Trophoblast cell (in vitro differentiated cells and primary cell): ENCODE data around the gene AJM1.

ENCODE experiments used
- DNase-seq, 2 donors: peaks; one replicate each; pipeline ENCODE4 v3.0.0-alpha.2; 2016
- H2AFZ ChIP-seq: 2 replicates; pipeline ENCODE4 v1.6.1; 2013; ENCODE audit warnings: low read length, moderate library complexity, mild to moderate bottlenecking; ENCODE audit not compliant: insufficient read depth, poor library complexity
- H2AK5ac ChIP-seq: 2 replicates; pipeline ENCODE4 v1.6.1; 2013; ENCODE audit warnings: mild to moderate bottlenecking, low read length
- H2BK120ac ChIP-seq: 2 replicates; pipeline ENCODE4 v1.6.1; 2013; ENCODE audit warnings: low read length, mild to moderate bottlenecking, moderate library complexity; ENCODE audit not compliant: insufficient read depth, poor library complexity
- H2BK12ac ChIP-seq: 2 replicates; pipeline ENCODE4 v1.6.1; 2013; ENCODE audit warnings: mild to moderate bottlenecking, low read length, moderate library complexity
- H2BK5ac ChIP-seq: 2 replicates; pipeline ENCODE4 v1.6.1; 2013; ENCODE audit warnings: low read length, low read depth, moderate library complexity, mild to moderate bottlenecking; ENCODE audit not compliant: poor library complexity
- H3K14ac ChIP-seq: 2 replicates; pipeline ENCODE4 v1.6.1; 2013; ENCODE audit warnings: mild to moderate bottlenecking, low read length
- H3K18ac ChIP-seq: 2 replicates; pipeline ENCODE4 v1.6.1; 2013; ENCODE audit warnings: mild to moderate bottlenecking, low read length
- H3K23ac ChIP-seq: 2 replicates; pipeline ENCODE4 v1.6.1; 2013; ENCODE audit warnings: low read length
- H3K27ac ChIP-seq: 2 replicates; pipeline ENCODE4 v1.5.1; 2013; ENCODE audit warnings: low read depth, mild to moderate bottlenecking, inconsistent platforms, low read length, moderate library complexity
- H3K27me3 ChIP-seq: 2 replicates; pipeline ENCODE4 v1.6.1; 2013; ENCODE audit warnings: inconsistent platforms, mild to moderate bottlenecking, low read length, moderate library complexity; ENCODE audit not compliant: insufficient read depth
- H3K36me3 ChIP-seq, 2 experiments: 1 replicate in 1 of 2; 2 replicates in 1 of 2; pipeline ENCODE4 v1.6.1; 2013; ENCODE audit warnings: low read length in 2 of 2, mild to moderate bottlenecking in 2 of 2, moderate library complexity in 1 of 2; ENCODE audit not compliant: insufficient read depth in 2 of 2, control insufficient read depth in 1 of 2
- H3K4ac ChIP-seq: 2 replicates; pipeline ENCODE4 v1.6.1; 2013; ENCODE audit warnings: low read depth, mild to moderate bottlenecking, low read length, moderate library complexity
- H3K4me1 ChIP-seq, 2 experiments: 1 replicate in 1 of 2; 2 replicates in 1 of 2; pipeline ENCODE4 v1.6.1; 2013; ENCODE audit warnings: low read length in 2 of 2, mild to moderate bottlenecking in 2 of 2, moderate library complexity in 1 of 2; ENCODE audit not compliant: insufficient read depth in 2 of 2, control insufficient read depth in 1 of 2
- H3K4me2 ChIP-seq: 2 replicates; pipeline ENCODE4 v1.6.1; 2013; ENCODE audit warnings: inconsistent platforms, mild to moderate bottlenecking, low read length, moderate library complexity
- H3K4me3 ChIP-seq: 2 replicates; pipeline ENCODE4 v1.5.1; 2013; ENCODE audit warnings: mild to moderate bottlenecking, low read depth, low read length, inconsistent platforms
- H3K79me1 ChIP-seq: one replicate; pipeline ENCODE4 v1.6.1; 2013; ENCODE audit warnings: low read length
- H3K79me2 ChIP-seq: 2 replicates; pipeline ENCODE4 v1.6.1; 2013; ENCODE audit warnings: low read length, mild to moderate bottlenecking; ENCODE audit not compliant: control insufficient read depth, insufficient read depth, poor library complexity
- H3K9ac ChIP-seq: 2 replicates; pipeline ENCODE4 v1.6.1; 2013; ENCODE audit warnings: mild to moderate bottlenecking, low read length
- H3K9me3 ChIP-seq: 2 replicates; pipeline ENCODE4 v1.6.1; 2013; ENCODE audit warnings: low read depth, mild to moderate bottlenecking, control low read depth, inconsistent platforms, low read length; ENCODE audit not compliant: insufficient read depth
- H4K12ac ChIP-seq: 2 replicates; pipeline ENCODE4 v1.6.1; 2013; ENCODE audit warnings: low read depth, mild to moderate bottlenecking, low read length, moderate library complexity
- H4K8ac ChIP-seq: 2 replicates; pipeline ENCODE4 v1.6.1; 2013; ENCODE audit warnings: low read depth, mild to moderate bottlenecking, low read length, moderate library complexity
- H4K91ac ChIP-seq: one replicate; pipeline ENCODE4 v1.6.1; 2013; ENCODE audit warnings: low read depth, mild to moderate bottlenecking, low read length, moderate library complexity
- WGBS: extraction: QIAGEN DNeasy Blood & Tissue Kit; methylation state at CpG from one replicate; pipeline ENCODE4 v1.1.7; 2013; ENCODE audit warnings: missing lambda C conversion rate; ENCODE audit not compliant: insufficient read length, insufficient coverage; ENCODE audit errors: extremely low coverage; 5-methylcytosine and 5-hydroxymethylcytosine counted together

Gene AJM1

GRCh38 chr9:136824496-136825225 lies 17.6 kb upstream of the AJM1 start:
- H3K36me3 ChIP-seq = peaks cover 61 to 63% of the 10 kb centered on the region in 2 experiments
- no peak overlapping the region for H2BK12ac ChIP-seq
- peaks cover 3% of the 10 kb centered on the region for H3K79me1 ChIP-seq
- no peaks in the 10 kb centered on the region for H3K27me3 ChIP-seq
- H2BK5ac ChIP-seq = no peak overlapping the region
- no peak for DNase-seq
- no peak overlapping the region for H3K9ac ChIP-seq
- no peak overlapping the region for H4K12ac ChIP-seq
- H3K4me2 ChIP-seq = no peak overlapping the region
- no peak overlapping the region for H2AK5ac ChIP-seq
- no peak overlapping the region for H3K4me3 ChIP-seq
- WGBS = no CpG with 5 or more reads among the region's 21 CpGs
- H3K23ac ChIP-seq = no peak overlapping the region
- no peak overlapping the region for H2AFZ ChIP-seq
- H3K79me2 ChIP-seq = peaks cover 7% of the 10 kb centered on the region
- H3K9me3 ChIP-seq = no peaks in the 10 kb centered on the region
- no peak overlapping the region for H3K18ac ChIP-seq
- no peak overlapping the region for H3K14ac ChIP-seq
- no peak overlapping the region for H4K91ac ChIP-seq
- H2BK120ac ChIP-seq = no peak overlapping the region
- peaks cover 10 to 13% of the 10 kb centered on the region in 2 experiments for H3K4me1 ChIP-seq
- H3K4ac ChIP-seq = no peak overlapping the region
- no peak overlapping the region for H4K8ac ChIP-seq
- H3K27ac ChIP-seq = no peak overlapping the region

- H3K27me3 ChIP-seq = no peaks in the 10 kb centered on the region
- no peak overlapping the region for H4K12ac ChIP-seq
- no peak overlapping the region for H3K4me3 ChIP-seq
- no peak overlapping the region for H4K91ac ChIP-seq
- peaks cover 10 to 13% of the 10 kb centered on the region in 2 experiments for H3K4me1 ChIP-seq
- no peaks in the 10 kb centered on the region for H3K9me3 ChIP-seq
- H2BK5ac ChIP-seq = no peak overlapping the region
- H2BK120ac ChIP-seq = no peak overlapping the region
- H3K23ac ChIP-seq = no peak overlapping the region
- H3K4ac ChIP-seq = no peak overlapping the region
- H2BK12ac ChIP-seq = no peak overlapping the region
- no CpG with 5 or more reads among the region's 44 CpGs for WGBS
- H3K14ac ChIP-seq = no peak overlapping the region
- peaks cover 7% of the 10 kb centered on the region for H3K79me2 ChIP-seq
- no peak overlapping the region for H3K9ac ChIP-seq
- no peak overlapping the region for H3K27ac ChIP-seq
- H3K4me2 ChIP-seq = no peak overlapping the region
- peaks cover 70 to 72% of the 10 kb centered on the region in 2 experiments for H3K36me3 ChIP-seq
- no peak overlapping the region for H3K18ac ChIP-seq
- DNase-seq = no peak
- no peak overlapping the region for H2AK5ac ChIP-seq
- H4K8ac ChIP-seq = no peak overlapping the region
- no peak overlapping the region for H2AFZ ChIP-seq
- H3K79me1 ChIP-seq = peaks cover 3% of the 10 kb centered on the region
Measured at GRCh38 chr9:136825295-136826187, 16.7 kb upstream of the AJM1 start.

- Histone ChIP-seq H3K27ac (no peak overlapping the region), H4K12ac (no peak overlapping the region), H2BK5ac (no peak overlapping the region), H3K23ac (no peak overlapping the region), H3K4me2 (no peak overlapping the region), H3K36me3 (peaks cover 76 to 78% of the 10 kb centered on the region in 2 experiments), H3K4me3 (no peak overlapping the region), H3K79me2 (peaks cover 5% of the 10 kb centered on the region), H2AK5ac (no peak overlapping the region), H3K79me1 (peaks cover 2% of the 10 kb centered on the region), H3K9me3 (no peaks in the 10 kb centered on the region), H2BK120ac (no peak overlapping the region), H3K9ac (no peak overlapping the region), H2AFZ (no peak overlapping the region), H4K8ac (no peak overlapping the region), H3K27me3 (no peaks in the 10 kb centered on the region), H4K91ac (no peak overlapping the region), H2BK12ac (no peak overlapping the region), H3K4me1 (peaks cover 6 to 8% of the 10 kb centered on the region in 2 experiments), H3K14ac (no peak overlapping the region), H3K4ac (no peak overlapping the region), H3K18ac (no peak overlapping the region)
- DNase-seq = no peak
- WGBS = no CpG with 5 or more reads among the region's 17 CpGs
Measured at GRCh38 chr9:136826188-136826541, 16.1 kb upstream of the AJM1 start.

GRCh38 chr9:136826703-136827582 lies 15.3 kb upstream of the AJM1 start:
- no peak overlapping the region for H4K8ac ChIP-seq
- no peak overlapping the region for H3K9ac ChIP-seq
- no peak overlapping the region for H2BK120ac ChIP-seq
- H3K4ac ChIP-seq = no peak overlapping the region
- H2BK12ac ChIP-seq = no peak overlapping the region
- H3K79me1 ChIP-seq = no peaks in the 10 kb centered on the region
- H3K23ac ChIP-seq = no peak overlapping the region
- H3K27me3 ChIP-seq = no peaks in the 10 kb centered on the region
- H2AFZ ChIP-seq = no peak overlapping the region
- no peak for DNase-seq
- no peak overlapping the region for H3K14ac ChIP-seq
- H4K12ac ChIP-seq = no peak overlapping the region
- no peak overlapping the region for H3K18ac ChIP-seq
- H3K79me2 ChIP-seq = no peaks in the 10 kb centered on the region
- H4K91ac ChIP-seq = no peak overlapping the region
- H3K9me3 ChIP-seq = no peaks in the 10 kb centered on the region
- H3K27ac ChIP-seq = no peak overlapping the region
- H2BK5ac ChIP-seq = no peak overlapping the region
- H3K4me2 ChIP-seq = no peak overlapping the region
- WGBS = no CpG with 5 or more reads among the region's 24 CpGs
- H3K4me1 ChIP-seq = no peaks in the 10 kb centered on the region
- peaks cover 84 to 86% of the 10 kb centered on the region in 2 experiments for H3K36me3 ChIP-seq
- H3K4me3 ChIP-seq = no peak overlapping the region
- no peak overlapping the region for H2AK5ac ChIP-seq
